ENCODE results near the gene MEX3A. TPM values are rescaled to one million over a fixed set of nuclear protein-coding genes. Genes with fewer than 3 reads are reported as not detected.

The MEX3A gene
- total and polyA plus RNA-seq, 2 donors (not counting 3 experiments of a cell fraction or from before 2014, with no cell fraction given): 20.2 to 23.6 TPM

DNA sequence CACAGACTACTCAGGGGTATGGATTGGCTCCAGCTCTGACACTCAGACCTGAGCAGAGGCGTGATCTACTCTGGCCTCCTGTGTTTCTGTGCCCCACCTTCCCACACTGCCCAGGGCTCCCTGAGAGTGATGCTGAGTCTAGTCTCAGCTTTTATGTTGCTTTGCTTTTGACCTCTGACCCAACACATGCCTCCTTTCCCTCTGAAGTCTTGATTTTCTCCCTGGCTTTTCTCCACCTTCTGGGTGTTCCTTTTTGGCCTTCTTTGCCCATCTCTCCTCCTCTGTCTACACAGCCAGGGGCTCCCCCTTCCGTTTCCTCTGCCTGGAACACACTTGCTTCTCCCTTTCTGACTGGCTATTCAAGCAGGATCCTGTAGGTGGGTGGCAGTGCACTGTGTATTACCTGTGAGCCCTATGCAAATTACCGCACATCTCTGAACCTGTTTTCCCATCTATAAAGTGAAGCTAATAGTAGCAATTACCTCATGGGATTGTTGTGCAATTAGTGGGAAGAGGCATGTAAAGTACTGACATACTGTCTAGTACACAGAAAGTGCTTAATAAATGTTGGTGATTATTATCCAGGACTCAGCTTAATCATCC is 13.7 kb upstream of the MEX3A start:
- POLR2A ChIA-PET: no interaction called here

More for the DNA sequence above, 13.7 kb upstream of the MEX3A start:
- CTCF ChIA-PET: interaction anchor here (0.7 to 21.0 kb wide), 11 partner anchors 12 to 224 kb away, joined by 3 to 627 read pairs (median 7); partner anchors contain the start of gene LMNA
- TF ChIP-seq FOS (IDR thresholded peaks at IDR 0.05; ENCODE audit: borderline replicate concordance, insufficient read depth, low read length) (no peak), GATA2 (IDR thresholded peaks at IDR 0.05; ENCODE audit: insufficient read depth, insufficient read length, low read depth, low read length) (no peak), JUN (IDR thresholded peaks at IDR 0.05; ENCODE audit: borderline replicate concordance, insufficient read depth, insufficient read length, low read depth) (no peak), POLR2A (IDR thresholded peaks at IDR 0.05; ENCODE audit: low read depth, low read length) (no peak)
- TF ChIP-seq, protein P1, sequence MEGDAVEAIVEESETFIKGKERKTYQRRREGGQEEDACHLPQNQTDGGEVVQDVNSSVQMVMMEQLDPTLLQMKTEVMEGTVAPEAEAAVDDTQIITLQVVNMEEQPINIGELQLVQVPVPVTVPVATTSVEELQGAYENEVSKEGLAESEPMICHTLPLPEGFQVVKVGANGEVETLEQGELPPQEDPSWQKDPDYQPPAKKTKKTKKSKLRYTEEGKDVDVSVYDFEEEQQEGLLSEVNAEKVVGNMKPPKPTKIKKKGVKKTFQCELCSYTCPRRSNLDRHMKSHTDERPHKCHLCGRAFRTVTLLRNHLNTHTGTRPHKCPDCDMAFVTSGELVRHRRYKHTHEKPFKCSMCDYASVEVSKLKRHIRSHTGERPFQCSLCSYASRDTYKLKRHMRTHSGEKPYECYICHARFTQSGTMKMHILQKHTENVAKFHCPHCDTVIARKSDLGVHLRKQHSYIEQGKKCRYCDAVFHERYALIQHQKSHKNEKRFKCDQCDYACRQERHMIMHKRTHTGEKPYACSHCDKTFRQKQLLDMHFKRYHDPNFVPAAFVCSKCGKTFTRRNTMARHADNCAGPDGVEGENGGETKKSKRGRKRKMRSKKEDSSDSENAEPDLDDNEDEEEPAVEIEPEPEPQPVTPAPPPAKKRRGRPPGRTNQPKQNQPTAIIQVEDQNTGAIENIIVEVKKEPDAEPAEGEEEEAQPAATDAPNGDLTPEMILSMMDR (IDR thresholded peaks at IDR 0.05; ENCODE audit: extremely low read depth in 1 of 2, insufficient read depth in 1 of 2, low read depth in 1 of 2, low read length in 2 of 2): no peak
- H3K9me1 ChIP-seq (replicated peaks; ENCODE audit: control insufficient read depth, extremely low read depth, insufficient read depth, low read length): no peaks in the 10 kb centered on the region
- dilution Hi-C loops (cut with MboI; ENCODE audit: extremely low pct_ligation_motif_present, low sequenced_read_pairs): no loop called here
- peak overlapping the region; percentile 92 for H3K27ac ChIP-seq (ENCODE audit: insufficient read depth, low read depth, low read length)
- H3K4me1 ChIP-seq (ENCODE audit: control insufficient read depth, extremely low read depth, insufficient read depth, low read length): peaks cover 29% of the 10 kb centered on the region
- peaks cover 0 to 3% of the 10 kb centered on the region in 2 experiments for H3K36me3 ChIP-seq (ENCODE audit: control insufficient read depth in 2 of 2, extremely low read depth in 1 of 2, insufficient read depth in 2 of 2, low read length in 2 of 2)
- no peak overlapping the region for H3K4me2 ChIP-seq (ENCODE audit: insufficient read depth, low read length)
- no peaks in the 10 kb centered on the region for H3K27me3 ChIP-seq (ENCODE audit: control insufficient read depth in 2 of 2, insufficient read depth in 2 of 2, low read length in 2 of 2)
- no peak for DNase-seq (ENCODE audit: low read depth, low spot score)
- no peak overlapping the region for H3K9ac ChIP-seq (replicated peaks; ENCODE audit: extremely low read depth, insufficient read depth, low read length)
- no peaks in the 10 kb centered on the region for H3K79me2 ChIP-seq (ENCODE audit: control insufficient read depth, insufficient read depth, low read length)
- BruUV-seq (replicated peaks): no TSS peak
- no peaks in the 10 kb centered on the region for H3K9me3 ChIP-seq (replicated peaks; ENCODE audit: control insufficient read depth, insufficient read depth, low read length)
- H2AFZ ChIP-seq (ENCODE audit: low read depth, low read length): no peak overlapping the region
- no peaks in the 10 kb centered on the region for H4K20me1 ChIP-seq (replicated peaks; ENCODE audit: control insufficient read depth, extremely low read depth, insufficient read depth, low read length)
- intact Hi-C loops (cut with micrococcal nuclease): loop anchor here (1.0 to 2.0 kb wide), 2 partner anchors 27 to 34 kb away; no protein-coding TSS in a partner anchor
- no peak overlapping the region for H3K4me3 ChIP-seq (replicated peaks in 1 of 3; ENCODE audit: insufficient read depth in 1 of 3, low read depth in 1 of 3, low read length in 3 of 3)
- FAIRE-seq: peak; percentile 48

Data from endothelial cell of umbilical vein (primary cell).